ENCODE measurements around the gene OR2V2. TPM values are rescaled to one million over a fixed set of nuclear protein-coding genes. Genes with fewer than 3 reads are reported as not detected.

OR2V2 gene
- total and polyA plus RNA-seq, 2 donors (not counting 3 experiments of a cell fraction or from before 2014, with no cell fraction given) = not detected

DNA sequence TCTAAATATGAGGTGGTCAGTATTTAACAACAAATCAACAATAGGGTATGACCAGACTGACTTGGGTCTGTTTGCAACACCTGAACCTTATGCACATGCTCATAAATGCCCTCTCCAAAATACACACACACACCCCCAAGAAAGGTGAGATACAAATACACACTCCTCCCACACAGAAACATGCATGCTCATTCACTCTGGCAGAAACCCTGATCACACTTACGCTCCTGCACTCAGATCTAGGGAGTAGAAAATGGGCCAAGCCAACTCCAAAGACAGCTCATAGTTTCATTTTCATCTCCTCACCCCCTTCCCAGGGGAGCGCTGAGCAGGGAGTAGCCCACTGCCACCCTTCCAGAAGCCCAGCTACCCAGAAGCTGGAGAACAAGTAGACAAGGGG lies 46.3 kb downstream of the OR2V2 start:
- no TSS peak for BruUV-seq (replicated peaks)
- POLR2A ChIA-PET = no interaction called here
- no peak overlapping the region for H3K4me3 ChIP-seq (replicated peaks in 1 of 3; ENCODE audit: insufficient read depth in 1 of 3, low read depth in 1 of 3, low read length in 3 of 3)
- H3K27ac ChIP-seq (ENCODE audit: insufficient read depth, low read depth, low read length) = no peak overlapping the region
- TF ChIP-seq POLR2AphosphoS5 (IDR thresholded peaks at IDR 0.05; ENCODE audit: insufficient read depth, low read depth, low read length) = no peak
- TF ChIP-seq, protein P1, sequence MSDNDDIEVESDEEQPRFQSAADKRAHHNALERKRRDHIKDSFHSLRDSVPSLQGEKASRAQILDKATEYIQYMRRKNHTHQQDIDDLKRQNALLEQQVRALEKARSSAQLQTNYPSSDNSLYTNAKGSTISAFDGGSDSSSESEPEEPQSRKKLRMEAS (IDR thresholded peaks at IDR 0.05; ENCODE audit: insufficient read depth, insufficient read length) = no peak
- TF ChIP-seq, protein P2, sequence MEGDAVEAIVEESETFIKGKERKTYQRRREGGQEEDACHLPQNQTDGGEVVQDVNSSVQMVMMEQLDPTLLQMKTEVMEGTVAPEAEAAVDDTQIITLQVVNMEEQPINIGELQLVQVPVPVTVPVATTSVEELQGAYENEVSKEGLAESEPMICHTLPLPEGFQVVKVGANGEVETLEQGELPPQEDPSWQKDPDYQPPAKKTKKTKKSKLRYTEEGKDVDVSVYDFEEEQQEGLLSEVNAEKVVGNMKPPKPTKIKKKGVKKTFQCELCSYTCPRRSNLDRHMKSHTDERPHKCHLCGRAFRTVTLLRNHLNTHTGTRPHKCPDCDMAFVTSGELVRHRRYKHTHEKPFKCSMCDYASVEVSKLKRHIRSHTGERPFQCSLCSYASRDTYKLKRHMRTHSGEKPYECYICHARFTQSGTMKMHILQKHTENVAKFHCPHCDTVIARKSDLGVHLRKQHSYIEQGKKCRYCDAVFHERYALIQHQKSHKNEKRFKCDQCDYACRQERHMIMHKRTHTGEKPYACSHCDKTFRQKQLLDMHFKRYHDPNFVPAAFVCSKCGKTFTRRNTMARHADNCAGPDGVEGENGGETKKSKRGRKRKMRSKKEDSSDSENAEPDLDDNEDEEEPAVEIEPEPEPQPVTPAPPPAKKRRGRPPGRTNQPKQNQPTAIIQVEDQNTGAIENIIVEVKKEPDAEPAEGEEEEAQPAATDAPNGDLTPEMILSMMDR (IDR thresholded peaks at IDR 0.05; ENCODE audit: extremely low read depth in 1 of 2, insufficient read depth in 1 of 2, low read depth in 1 of 2, low read length in 2 of 2) = no peak
- no peak for TF ChIP-seq JUN (IDR thresholded peaks at IDR 0.05; ENCODE audit: borderline replicate concordance, insufficient read depth, insufficient read length, low read depth)
- TF ChIP-seq FOS (IDR thresholded peaks at IDR 0.05; ENCODE audit: borderline replicate concordance, insufficient read depth, low read length) = no peak
- TF ChIP-seq MYC (IDR thresholded peaks at IDR 0.05; ENCODE audit: low read depth, low read length) = no peak
- TF ChIP-seq GATA2 (IDR thresholded peaks at IDR 0.05; ENCODE audit: insufficient read depth, insufficient read length, low read depth, low read length) = no peak
- TF ChIP-seq EZH2 (IDR thresholded peaks at IDR 0.05; ENCODE audit: borderline replicate concordance, low read depth, low read length, severe bottlenecking) = no peak
- no peak for TF ChIP-seq POLR2A (IDR thresholded peaks at IDR 0.05; ENCODE audit: low read depth, low read length)
- intact Hi-C loops (cut with micrococcal nuclease) (no loop called here), dilution Hi-C loops (cut with MboI; ENCODE audit: extremely low pct_ligation_motif_present, low sequenced_read_pairs) (no loop called here)
- H2AFZ ChIP-seq (ENCODE audit: low read depth, low read length) = no peak overlapping the region
- no peaks in the 10 kb centered on the region for H3K9me3 ChIP-seq (replicated peaks; ENCODE audit: control insufficient read depth, insufficient read depth, low read length)
- peaks cover 18% of the 10 kb centered on the region for H3K4me1 ChIP-seq (ENCODE audit: control insufficient read depth, extremely low read depth, insufficient read depth, low read length)
- H3K9me1 ChIP-seq (replicated peaks; ENCODE audit: control insufficient read depth, extremely low read depth, insufficient read depth, low read length) = no peaks in the 10 kb centered on the region
- H3K4me2 ChIP-seq (ENCODE audit: insufficient read depth, low read length) = no peak overlapping the region
- CTCF ChIA-PET = interaction anchor here (10.2 kb wide), 1 partner anchor 11 kb away, joined by 95 read pairs; the partner anchor contains the start of gene TRIM7
- no peaks in the 10 kb centered on the region for H3K36me3 ChIP-seq (ENCODE audit: control insufficient read depth in 2 of 2, extremely low read depth in 1 of 2, insufficient read depth in 2 of 2, low read length in 2 of 2)
- no peak overlapping the region for H3K9ac ChIP-seq (replicated peaks; ENCODE audit: extremely low read depth, insufficient read depth, low read length)
- H3K79me2 ChIP-seq (ENCODE audit: control insufficient read depth, insufficient read depth, low read length) = no peaks in the 10 kb centered on the region
- DNase-seq (ENCODE audit: low read depth, low spot score) (no peak), FAIRE-seq (no peak)
- no peaks in the 10 kb centered on the region for H4K20me1 ChIP-seq (replicated peaks; ENCODE audit: control insufficient read depth, extremely low read depth, insufficient read depth, low read length)
- no peaks in the 10 kb centered on the region for H3K27me3 ChIP-seq (ENCODE audit: control insufficient read depth in 2 of 2, insufficient read depth in 2 of 2, low read length in 2 of 2)

All from endothelial cell of umbilical vein (primary cell).